B cell (primary cell): ENCODE results near the gene SPEG. TPM values are rescaled to one million over a fixed set of nuclear protein-coding genes. Genes with fewer than 3 reads are reported as not detected.
A peak's percentile ranks its signal among the peaks of the same experiment; 100 is the strongest.

Experiments used
- ATAC-seq: fragments of 200-7000 bp; cut with Tn5 transposase; one replicate; pipeline ENCODE4 v1.10.0; 2021; ENCODE audit warnings: low read depth, mild to moderate bottlenecking, moderate number of reproducible peaks, moderate library complexity
- CTCF ChIA-PET: fragments of 350-600 bp; sonication (Branson Sonifier 250); formaldehyde crosslinking; loops from one replicate; lab custom pipeline; 2021; ENCODE audit warnings: antibody characterized with exemption, inconsistent platforms; lab: Charles Lee
- POLR2A ChIA-PET: fragments of 350-600 bp; sonication (Branson Sonifier 250); formaldehyde crosslinking; loops from one replicate; lab custom pipeline; 2021; ENCODE audit warnings: antibody characterized with exemption; lab: Charles Lee
- DNase-seq: peaks from one replicate; pipeline ENCODE4 v3.0.0; 2013
- H2AFZ ChIP-seq: 2 replicates; pipeline ENCODE4 v1.6.1; 2012; ENCODE audit warnings: mild to moderate bottlenecking, low read depth, low read length; ENCODE audit not compliant: insufficient read depth, poor library complexity, severe bottlenecking
- H3K27ac ChIP-seq, 2 donors: 1 replicate in 1 of 2; 2 replicates in 1 of 2; pipeline ENCODE4 v1.5.1; 2012 to 2013; ENCODE audit warnings: low read length in 2 of 2, mild to moderate bottlenecking in 2 of 2, moderate library complexity in 1 of 2
- H3K27me3 ChIP-seq, 4 experiments: fragments of 200-600 bp in 1 of 4; sonication (generic) in 1 of 4; replicated peaks in 1 of 4; 1 replicate in 2 of 4; 2 replicates in 2 of 4; pipeline versions ENCODE4 v1.6.1 to v1.7.0; 2013 to 2016; ENCODE audit warnings: low read length in 3 of 4, mild to moderate bottlenecking in 2 of 4, mixed read lengths in 1 of 4, moderate library complexity in 1 of 4; ENCODE audit not compliant: insufficient read depth in 4 of 4, control insufficient read depth in 3 of 4; ENCODE audit errors: control extremely low read depth in 1 of 4
- H3K36me3 ChIP-seq, 2 experiments: replicated peaks in 1 of 2; 1 replicate in 1 of 2; 2 replicates in 1 of 2; pipeline versions ENCODE4 v1.6.1 to v1.7.1; 2013; ENCODE audit warnings: low read length in 1 of 2; ENCODE audit not compliant: insufficient read depth in 2 of 2, control insufficient read depth in 1 of 2; ENCODE audit errors: control extremely low read depth in 1 of 2, extremely low read depth in 1 of 2
- H3K4me1 ChIP-seq, 2 donors: fragments of 200-600 bp in 1 of 2; sonication (generic) in 1 of 2; 1 replicate in 1 of 2; 2 replicates in 1 of 2; pipeline versions ENCODE4 v1.5.1 to v1.6.1; 2013 to 2017; ENCODE audit warnings: low read length in 2 of 2; ENCODE audit not compliant: control insufficient read depth in 2 of 2, insufficient read depth in 2 of 2
- H3K4me2 ChIP-seq: replicated peaks from 2 replicates; pipeline ENCODE3; 2012; ENCODE audit warnings: mild to moderate bottlenecking, low read depth, low read length; ENCODE audit not compliant: poor library complexity, severe bottlenecking
- H3K4me3 ChIP-seq, 5 experiments: fragments of 200-600 bp in 1 of 5; sonication (generic) in 1 of 5; 1 replicate in 3 of 5; 2 replicates in 2 of 5; pipeline versions ENCODE4 v1.5.1 to v1.7.0; 2011 to 2016; ENCODE audit warnings: low read length in 4 of 5, mild to moderate bottlenecking in 4 of 5, low read depth in 2 of 5, control low read depth in 1 of 5, moderate library complexity in 1 of 5; ENCODE audit not compliant: insufficient read depth in 1 of 5; ENCODE audit errors: control extremely low read depth in 1 of 5, extremely low read depth in 1 of 5
- H3K79me2 ChIP-seq: fragments of 200-600 bp; sonication (generic); one replicate; pipeline ENCODE4 v1.6.0; 2016; ENCODE audit warnings: low read length; ENCODE audit not compliant: control insufficient read depth, insufficient read depth
- H3K9ac ChIP-seq: fragments of 200-600 bp; sonication (generic); 2 replicates; pipeline ENCODE4 v1.6.1; 2017; ENCODE audit warnings: mild to moderate bottlenecking, low read length, moderate library complexity
- H3K9me3 ChIP-seq, 3 donors: one replicate each; pipeline versions ENCODE4 v1.6.1 to v1.7.1; 2013; ENCODE audit warnings: low read length in 2 of 3; ENCODE audit not compliant: control insufficient read depth in 2 of 3, insufficient read depth in 1 of 3; ENCODE audit errors: control extremely low read depth in 1 of 3
- H4K20me1 ChIP-seq: 2 replicates; pipeline ENCODE4 v1.6.0; 2012; ENCODE audit warnings: mild to moderate bottlenecking, low read length; ENCODE audit not compliant: insufficient read depth, control insufficient read depth, poor library complexity, severe bottlenecking
- H3K27ac Mint-ChIP-seq: one replicate; pipeline ENCODE4 v1.8.0; 2021; ENCODE audit warnings: mixed read lengths
- H3K27me3 Mint-ChIP-seq: one replicate; pipeline ENCODE4 v1.8.0; 2021; ENCODE audit warnings: mixed read lengths
- H3K4me1 Mint-ChIP-seq: one replicate; pipeline ENCODE4 v1.8.0; 2021; ENCODE audit warnings: mixed read lengths
- H3K4me3 Mint-ChIP-seq: one replicate; pipeline ENCODE4 v1.8.0; 2021; ENCODE audit warnings: mixed read lengths
- H3K9me3 Mint-ChIP-seq: one replicate; pipeline ENCODE4 v1.8.0; 2022; ENCODE audit warnings: mixed read lengths; ENCODE audit not compliant: insufficient read depth
- EZH2 ChIP-seq: IDR thresholded peaks from 2 replicates; pipeline ENCODE4 v1.6.1; 2012; ENCODE audit warnings: borderline replicate concordance, low read depth, mild to moderate bottlenecking, moderate library complexity, low read length; ENCODE audit not compliant: insufficient read depth, poor library complexity, severe bottlenecking
- WGBS: methylation state at CpG from one replicate; pipeline ENCODE4 v1.1.5; 2013; ENCODE audit warnings: missing lambda C conversion rate; ENCODE audit not compliant: insufficient coverage; 5-methylcytosine and 5-hydroxymethylcytosine counted together
- intact Hi-C: fragments of 100-400 bp; cut with micrococcal nuclease; formaldehyde crosslinking; loops from one replicate; pipeline ENCODE4 v1.10.0; 2022
- polyA plus RNA-seq: library from polyadenylated mRNA; depleted of rRNA; stranded (reverse); fragments of >200 nt; gene quantifications from 2 replicates; pipeline ENCODE4 v1.2.3, GENCODE V29; 2012
- total RNA-seq, 2 donors: library from RNA; stranded (reverse); fragments of 120-200 nt in 1 of 2; gene quantifications; 1 replicate in 1 of 2; 2 replicates in 1 of 2; pipeline versions ENCODE4 v1.2.3 to v1.2.4, GENCODE V29; 2013 to 2022
- TF ChIP-seq, protein P1 (sequence below): fragments of 200-600 bp; IDR thresholded peaks from one replicate; pipeline ENCODE4 v1.8.0; 2022; ENCODE audit warnings: antibody characterized with exemption, mild to moderate bottlenecking

Gene SPEG
- total and polyA plus RNA-seq, 2 donors (not counting 1 experiment from before 2014, with no cell fraction given) = 0.03 to 0.74 TPM

- Mint-ChIP-seq H3K4me1 (peaks cover 24% of the 10 kb centered on the region), H3K27me3 (peaks cover 40% of the 10 kb centered on the region), H3K9me3 (no peaks in the 10 kb centered on the region), H3K4me3 (peak within 1 kb of the TSS; percentile 83), H3K27ac (peak within 1 kb of the TSS; percentile 50)
- TF ChIP-seq, protein P1, sequence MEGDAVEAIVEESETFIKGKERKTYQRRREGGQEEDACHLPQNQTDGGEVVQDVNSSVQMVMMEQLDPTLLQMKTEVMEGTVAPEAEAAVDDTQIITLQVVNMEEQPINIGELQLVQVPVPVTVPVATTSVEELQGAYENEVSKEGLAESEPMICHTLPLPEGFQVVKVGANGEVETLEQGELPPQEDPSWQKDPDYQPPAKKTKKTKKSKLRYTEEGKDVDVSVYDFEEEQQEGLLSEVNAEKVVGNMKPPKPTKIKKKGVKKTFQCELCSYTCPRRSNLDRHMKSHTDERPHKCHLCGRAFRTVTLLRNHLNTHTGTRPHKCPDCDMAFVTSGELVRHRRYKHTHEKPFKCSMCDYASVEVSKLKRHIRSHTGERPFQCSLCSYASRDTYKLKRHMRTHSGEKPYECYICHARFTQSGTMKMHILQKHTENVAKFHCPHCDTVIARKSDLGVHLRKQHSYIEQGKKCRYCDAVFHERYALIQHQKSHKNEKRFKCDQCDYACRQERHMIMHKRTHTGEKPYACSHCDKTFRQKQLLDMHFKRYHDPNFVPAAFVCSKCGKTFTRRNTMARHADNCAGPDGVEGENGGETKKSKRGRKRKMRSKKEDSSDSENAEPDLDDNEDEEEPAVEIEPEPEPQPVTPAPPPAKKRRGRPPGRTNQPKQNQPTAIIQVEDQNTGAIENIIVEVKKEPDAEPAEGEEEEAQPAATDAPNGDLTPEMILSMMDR = no peak
- TF ChIP-seq EZH2 = no peak
- Histone ChIP-seq H2AFZ (peak within 1 kb of the TSS; percentile 86), H3K36me3 (no peaks in the 10 kb centered on the region), H3K27me3 (peaks cover 0 to 82% (median 21%) of the 10 kb centered on the region in 4 experiments), H3K4me3 (peak within 1 kb of the TSS in 4 of 5 experiments; percentile 63 to 78 (median 67)), H4K20me1 (no peaks in the 10 kb centered on the region), H3K4me1 (peaks cover 29 to 31% of the 10 kb centered on the region in 2 donors), H3K9me3 (peaks cover 0 to 26% (median 0%) of the 10 kb centered on the region in 3 donors), H3K4me2 (peak within 1 kb of the TSS; percentile 98), H3K9ac (peak within 1 kb of the TSS; percentile 70), H3K79me2 (no peaks in the 10 kb centered on the region), H3K27ac (peak within 1 kb of the TSS in 1 of 2 donors; percentile 35)
- ATAC-seq = peak; percentile 80
- intact Hi-C loops = loop anchor here (1.0 to 2.0 kb wide), 5 partner anchors 9 to 383 kb away; partner anchors contain the start of genes GMPPA and NHEJ1
- CTCF ChIA-PET = interaction anchor here (1.0 to 1.3 kb wide), 6 partner anchors 10 to 146 kb away, joined by 3 to 5 read pairs (median 4); no protein-coding TSS in a partner anchor
- DNase-seq = peak; percentile 93
- POLR2A ChIA-PET = interaction anchor here (1.0 to 1.3 kb wide), 2 partner anchors 9 to 289 kb away, joined by 4 read pairs; no protein-coding TSS in a partner anchor
- WGBS = under 1% methylated on average over 75 of the region's 75 CpGs
Observed at GRCh38 chr2:219543596-219544358, 109.1 kb downstream of the SPEG start, which contains the start of the genes CHPF and TMEM198. TSS of gene CHPF (minus strand) at chr2:219543809. CDS start at chr2:219543538, 271 bp downstream. TSS of gene TMEM198 (plus strand) at chr2:219544028. CDS start at chr2:219544728, 700 bp downstream.
